Measurements from ENCODE around the gene C2orf74. TPM values are rescaled to one million over a fixed set of nuclear protein-coding genes. Genes with fewer than 3 reads are reported as not detected.

The C2orf74 gene
- total RNA-seq, 4 donors from 2014 or later: 27.1 to 40.3 (median 32.9) TPM

GRCh38 chr2:61175036-61175435 lies 13.0 kb downstream of the C2orf74 start:
- TF ChIP-seq, protein P1, sequence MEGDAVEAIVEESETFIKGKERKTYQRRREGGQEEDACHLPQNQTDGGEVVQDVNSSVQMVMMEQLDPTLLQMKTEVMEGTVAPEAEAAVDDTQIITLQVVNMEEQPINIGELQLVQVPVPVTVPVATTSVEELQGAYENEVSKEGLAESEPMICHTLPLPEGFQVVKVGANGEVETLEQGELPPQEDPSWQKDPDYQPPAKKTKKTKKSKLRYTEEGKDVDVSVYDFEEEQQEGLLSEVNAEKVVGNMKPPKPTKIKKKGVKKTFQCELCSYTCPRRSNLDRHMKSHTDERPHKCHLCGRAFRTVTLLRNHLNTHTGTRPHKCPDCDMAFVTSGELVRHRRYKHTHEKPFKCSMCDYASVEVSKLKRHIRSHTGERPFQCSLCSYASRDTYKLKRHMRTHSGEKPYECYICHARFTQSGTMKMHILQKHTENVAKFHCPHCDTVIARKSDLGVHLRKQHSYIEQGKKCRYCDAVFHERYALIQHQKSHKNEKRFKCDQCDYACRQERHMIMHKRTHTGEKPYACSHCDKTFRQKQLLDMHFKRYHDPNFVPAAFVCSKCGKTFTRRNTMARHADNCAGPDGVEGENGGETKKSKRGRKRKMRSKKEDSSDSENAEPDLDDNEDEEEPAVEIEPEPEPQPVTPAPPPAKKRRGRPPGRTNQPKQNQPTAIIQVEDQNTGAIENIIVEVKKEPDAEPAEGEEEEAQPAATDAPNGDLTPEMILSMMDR (IDR thresholded peaks at IDR 0.05; ENCODE audit: low read depth): no peak

GRCh38 chr2:61176755-61177726 lies 15.1 kb downstream of the C2orf74 start:
- TF ChIP-seq, protein P1 (IDR thresholded peaks at IDR 0.05; ENCODE audit: low read depth): no peak

DNA sequence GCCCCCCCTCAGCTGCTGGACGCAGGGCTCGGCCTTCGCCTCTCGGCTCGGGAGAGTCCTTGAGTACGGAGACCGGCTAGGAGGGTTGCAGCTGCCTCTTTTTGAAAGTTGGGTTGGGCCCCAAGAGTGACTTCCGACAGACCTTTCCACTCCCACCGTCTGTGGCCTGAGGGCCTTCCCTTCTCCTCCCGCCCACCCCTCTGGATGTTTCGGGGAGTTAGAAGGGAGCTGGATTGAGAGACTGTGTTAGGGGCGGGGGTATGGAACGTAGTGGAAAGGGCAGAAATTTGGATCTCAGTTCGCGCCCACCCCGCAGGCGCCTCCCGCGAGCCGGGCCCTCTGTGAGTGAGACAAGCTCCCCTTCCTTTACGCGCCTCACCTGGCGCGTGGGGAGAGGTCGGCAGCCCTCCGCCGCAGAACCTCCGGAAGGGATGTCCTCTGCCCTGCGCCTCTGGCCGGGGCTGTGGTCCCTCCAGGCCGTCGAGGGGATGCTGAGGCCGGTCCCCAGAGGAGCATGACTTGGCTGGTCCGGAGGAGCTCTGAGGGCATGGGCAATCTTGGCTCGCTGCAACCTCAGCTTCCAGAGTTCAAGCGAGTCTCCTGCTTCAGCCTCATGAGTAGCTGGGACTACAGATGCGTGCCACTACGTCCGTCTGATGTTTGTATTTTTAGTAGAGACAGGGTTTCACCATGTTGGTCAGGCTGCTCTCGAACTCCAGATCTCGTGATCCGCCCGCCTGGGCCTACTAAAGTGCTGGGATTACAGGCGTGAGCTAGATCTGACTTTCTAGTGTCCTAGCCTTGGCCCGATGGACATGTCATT lies 15.9 kb downstream of the C2orf74 start:
- TF ChIP-seq, protein P1 (IDR thresholded peaks at IDR 0.05; ENCODE audit: low read depth): no peak

DNA sequence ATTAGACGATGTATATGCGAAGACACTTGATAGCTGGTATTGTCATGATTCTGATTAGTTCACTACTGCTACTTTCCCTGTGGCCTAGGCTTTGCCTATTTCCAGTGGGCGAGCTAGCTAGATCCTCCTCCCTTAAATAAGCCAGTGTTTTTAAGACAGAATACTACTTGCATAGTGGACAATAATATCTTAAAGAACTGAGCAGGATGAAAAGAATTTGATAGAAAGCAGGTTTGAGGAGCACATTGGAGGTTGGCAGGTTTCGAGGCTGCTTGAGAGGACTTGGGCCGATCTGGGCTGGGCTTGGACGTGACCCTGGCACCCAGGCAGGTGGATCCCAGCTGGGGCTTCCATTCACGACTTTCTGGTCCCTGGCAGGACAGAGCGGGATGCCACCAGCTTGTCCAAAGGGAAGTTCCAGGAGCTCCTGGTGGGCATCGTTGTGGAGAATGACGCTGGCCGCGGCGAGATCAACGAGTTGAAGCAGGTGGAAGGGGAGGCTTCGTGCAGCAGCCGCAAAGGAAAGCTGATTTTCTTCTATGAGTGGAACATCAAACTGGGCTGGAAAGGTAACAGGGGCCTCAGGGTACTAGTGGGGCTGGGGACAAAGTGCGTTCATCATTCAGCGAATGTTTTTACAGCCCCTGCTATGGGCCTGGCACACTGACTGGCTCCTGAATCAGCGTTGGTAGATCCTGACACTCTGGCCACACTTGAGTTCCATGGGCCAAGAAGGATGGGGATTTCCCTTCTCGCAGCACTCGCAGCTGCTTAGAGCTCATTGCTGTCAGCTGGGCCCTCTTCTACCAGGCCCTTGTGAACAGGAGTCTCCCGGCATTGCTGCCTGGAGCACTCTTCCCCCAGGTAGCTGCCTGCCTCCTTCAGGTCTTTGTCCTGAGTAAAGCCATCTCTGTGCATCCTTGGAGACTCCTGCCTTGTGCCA lies 16.9 kb downstream of the C2orf74 start:
- TF ChIP-seq, protein P1 (IDR thresholded peaks at IDR 0.05; ENCODE audit: low read depth): no peak

DNA sequence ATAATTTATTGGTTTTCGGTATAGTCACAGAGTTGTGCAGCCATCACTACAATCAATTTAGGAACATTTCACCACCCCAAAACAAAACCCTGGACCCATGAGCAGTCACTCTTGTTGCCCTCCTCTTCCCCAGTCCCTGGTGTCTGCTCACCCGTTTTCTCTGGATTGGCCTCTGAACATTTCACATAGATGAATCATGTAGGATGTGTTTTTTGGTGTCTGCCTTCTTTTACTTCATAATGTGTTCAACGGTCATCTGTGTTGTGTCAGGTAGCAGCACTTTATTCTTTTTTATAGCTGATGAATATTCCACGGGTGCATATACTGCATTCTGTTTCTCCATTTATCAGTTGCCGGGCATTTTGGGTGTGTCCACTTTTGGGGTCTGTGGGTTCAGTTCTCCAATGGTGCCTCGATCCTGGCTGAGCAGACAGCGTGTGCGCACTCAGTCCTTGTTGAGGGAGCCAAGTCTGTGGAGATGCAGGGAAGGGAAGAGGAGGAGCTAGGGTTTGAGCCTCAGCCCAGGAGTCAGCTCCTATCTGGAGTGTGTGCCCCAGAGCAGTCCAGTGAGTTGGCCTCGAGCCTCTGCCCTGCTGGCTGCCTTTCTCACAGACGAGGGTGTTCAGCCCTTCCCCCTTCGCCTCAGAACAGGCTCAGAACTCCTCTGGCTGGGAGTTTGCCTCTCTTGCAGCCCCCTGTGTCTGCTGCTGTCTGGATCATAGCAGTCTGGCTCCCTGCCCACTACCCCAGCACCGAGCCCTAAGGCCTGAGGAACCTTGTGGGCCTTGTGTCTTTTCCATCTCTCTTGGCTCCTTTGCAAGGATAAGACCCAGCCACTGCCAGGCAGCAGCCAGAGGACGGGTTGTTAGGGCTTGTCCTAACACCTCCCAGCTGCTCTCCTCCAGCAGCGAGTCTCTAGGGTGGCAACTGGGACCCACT lies 18.0 kb downstream of the C2orf74 start:
- TF ChIP-seq, protein P1 (IDR thresholded peaks at IDR 0.05; ENCODE audit: low read depth): no peak

GRCh38 chr2:61180686-61181085 lies 18.7 kb downstream of the C2orf74 start:
- TF ChIP-seq, protein P1 (IDR thresholded peaks at IDR 0.05; ENCODE audit: low read depth): no peak
